Activated CD4-positive, alpha-beta T cell treated with anti-CD3 and anti-CD28 coated beads, Interleukin-10, Interleukin-2, amounts not matched to agents 100 ng/mL and 50 ng/mL, durations not matched to agents 16 hours and 8 hours (primary cell): ENCODE data around the gene MYD88.

Experiments used
- DNase-seq: peaks from one replicate; pipeline ENCODE4 v3.0.0-alpha.2; 2020

MYD88 gene

DNA sequence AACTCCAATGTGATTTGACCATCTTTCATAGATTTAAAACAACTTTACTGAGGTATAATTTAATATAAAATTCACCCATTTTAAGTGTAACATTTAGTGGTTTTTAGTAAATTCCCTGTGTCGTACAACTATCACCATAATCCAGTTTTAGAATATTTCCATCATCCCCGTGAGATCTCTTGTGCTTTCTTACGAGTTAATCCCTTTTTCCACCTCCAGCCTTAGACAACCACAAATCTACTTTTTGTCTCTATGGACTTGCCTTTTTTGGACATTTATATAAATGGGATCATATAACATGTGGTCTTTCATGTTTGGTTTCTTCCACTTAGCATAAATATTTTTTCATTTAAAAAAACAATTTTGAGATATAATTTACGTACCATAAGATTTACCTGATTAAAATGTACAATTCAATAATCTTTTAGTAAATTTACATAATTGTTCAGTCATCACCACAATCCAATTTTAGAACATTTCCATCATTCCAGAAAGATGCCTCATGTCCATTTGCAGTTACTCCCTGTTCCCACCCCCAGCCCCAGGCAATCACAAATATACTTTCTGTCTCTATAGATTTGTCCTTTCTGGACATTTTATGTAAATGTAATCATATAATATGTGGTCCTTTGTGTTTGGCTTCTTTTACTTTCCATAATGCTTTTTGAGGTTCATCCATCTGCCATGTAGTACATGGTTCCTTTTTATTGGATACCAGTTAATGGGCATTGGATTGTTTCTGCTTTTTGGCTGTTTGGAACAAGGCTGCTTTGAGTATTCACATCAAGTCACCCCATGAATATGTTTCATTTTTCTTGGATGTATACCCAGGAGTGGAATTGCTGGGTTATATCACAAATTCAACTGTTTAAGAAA lies 29.9 kb downstream of the MYD88 start:
- DNase-seq = no peak

DNA sequence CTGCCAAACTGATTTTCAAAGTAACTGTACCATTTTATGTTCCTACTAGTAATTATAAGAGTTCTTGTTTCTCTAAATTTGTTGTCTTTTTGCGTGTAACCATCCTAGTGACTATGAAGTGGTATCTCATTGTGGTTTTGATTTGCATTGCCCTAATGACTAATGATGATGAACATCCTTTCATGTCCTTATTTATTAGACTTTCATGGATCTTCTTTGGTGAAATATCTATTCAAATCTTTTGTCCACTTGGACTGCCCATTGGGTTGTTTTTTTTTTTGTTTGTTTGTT lies 30.5 kb downstream of the MYD88 start:
- DNase-seq = peak; percentile 65

DNA sequence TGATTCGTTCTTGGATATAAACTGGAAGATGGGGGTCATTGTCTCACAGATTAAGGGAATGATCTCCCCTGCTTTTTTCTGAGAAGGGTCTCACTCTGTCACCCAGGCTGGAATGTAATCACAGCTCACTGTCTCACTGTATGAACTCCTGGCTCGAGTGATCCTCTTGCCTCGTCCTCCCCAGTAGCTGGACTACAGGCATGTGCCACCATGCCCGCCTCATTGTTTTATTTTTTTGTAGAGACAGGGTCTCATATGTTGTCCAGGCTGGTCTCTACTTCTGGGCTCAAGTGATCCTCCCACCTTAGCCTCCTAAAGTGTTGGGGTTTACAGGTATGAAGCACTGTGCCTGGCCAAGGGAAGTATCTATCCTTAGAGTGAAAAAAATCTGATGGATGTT lies 32.3 kb downstream of the MYD88 start:
- no peak for DNase-seq

DNA sequence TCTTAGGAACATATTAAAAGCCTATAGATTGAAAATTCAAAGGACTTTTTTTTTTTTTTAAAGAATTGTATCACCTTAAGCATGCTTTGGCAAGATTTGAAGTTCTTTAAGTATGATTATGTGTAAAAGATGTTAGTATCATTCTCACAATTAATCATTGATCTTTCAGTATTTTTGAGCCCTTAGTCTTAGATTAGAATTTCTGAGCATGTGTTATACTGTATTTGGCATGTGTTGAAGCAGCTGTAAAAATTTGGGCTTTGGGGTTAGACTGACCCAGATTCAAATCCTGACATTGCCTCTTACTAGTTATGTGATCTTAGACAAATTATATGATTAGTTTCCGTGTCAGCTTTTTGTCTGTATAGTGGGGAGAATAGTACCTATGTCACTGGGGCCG lies 33.2 kb downstream of the MYD88 start:
- DNase-seq = peak; percentile 30

DNA sequence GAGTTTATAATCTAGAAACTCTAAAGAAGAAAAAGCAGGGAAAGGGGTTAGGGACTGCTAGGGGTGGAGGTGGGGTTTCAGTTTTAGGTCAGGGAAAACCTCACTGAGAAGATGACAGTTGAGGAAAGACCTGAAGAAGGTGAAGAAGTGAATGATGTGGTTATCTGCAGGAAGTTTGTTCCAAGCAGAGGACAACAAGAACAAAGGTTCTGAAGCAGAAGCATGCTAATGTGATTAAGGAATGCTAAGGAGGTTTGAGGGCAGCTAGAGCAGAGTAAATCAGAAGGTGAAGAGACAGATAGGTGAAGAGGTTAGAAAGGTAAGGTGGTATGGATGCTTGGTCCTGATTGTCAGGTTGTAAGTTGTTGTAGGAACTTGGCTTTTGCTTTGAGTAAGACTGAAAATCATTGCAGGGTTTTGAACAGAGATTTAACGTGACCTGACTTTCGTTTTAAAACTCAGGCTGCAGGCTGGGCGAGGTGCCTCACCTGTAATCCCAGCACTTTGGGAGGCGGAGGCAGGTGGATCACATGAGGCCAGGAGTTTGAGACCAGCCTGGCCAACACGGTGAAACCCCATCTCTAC lies 35.5 kb downstream of the MYD88 start:
- peak; percentile 56 for DNase-seq

DNA sequence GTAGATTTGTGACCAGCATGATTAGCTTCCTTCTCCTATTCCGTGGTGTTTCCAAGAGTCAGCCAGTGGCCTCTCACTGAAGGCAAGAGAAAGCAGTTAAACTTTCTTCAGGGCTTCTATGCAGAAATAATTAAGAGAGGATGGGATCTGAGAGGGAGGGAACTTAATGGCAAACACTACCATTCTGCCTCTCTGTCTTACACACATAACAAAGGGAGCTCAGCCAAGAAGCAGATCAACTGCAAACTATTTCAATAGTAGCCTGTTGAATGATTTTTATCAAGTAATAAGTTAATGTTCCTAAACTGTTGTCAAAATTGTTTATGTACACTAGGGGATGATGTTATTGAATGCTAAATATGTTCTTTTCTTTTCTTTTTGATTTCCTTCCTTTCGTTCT lies 38.7 kb downstream of the MYD88 start:
- no peak for DNase-seq

DNA sequence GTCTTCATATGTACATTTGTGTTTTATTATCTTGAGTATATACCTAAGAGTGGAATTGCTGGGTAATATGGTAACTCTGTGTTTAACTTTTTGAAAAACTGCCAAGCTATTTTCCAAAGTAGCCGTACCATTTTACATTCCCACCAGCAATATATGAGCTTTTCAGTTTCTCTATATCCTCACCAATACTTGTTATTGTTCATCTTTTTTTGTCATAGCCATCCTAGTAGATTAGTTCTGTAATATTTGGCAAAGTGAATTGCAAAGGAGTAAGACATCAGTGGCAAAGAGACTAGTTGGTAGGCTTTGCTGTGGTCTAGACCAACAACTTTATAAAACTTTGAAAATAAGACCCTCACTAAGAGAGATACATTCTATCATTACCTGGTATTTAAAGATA lies 48.3 kb downstream of the MYD88 start:
- no peak for DNase-seq

DNA sequence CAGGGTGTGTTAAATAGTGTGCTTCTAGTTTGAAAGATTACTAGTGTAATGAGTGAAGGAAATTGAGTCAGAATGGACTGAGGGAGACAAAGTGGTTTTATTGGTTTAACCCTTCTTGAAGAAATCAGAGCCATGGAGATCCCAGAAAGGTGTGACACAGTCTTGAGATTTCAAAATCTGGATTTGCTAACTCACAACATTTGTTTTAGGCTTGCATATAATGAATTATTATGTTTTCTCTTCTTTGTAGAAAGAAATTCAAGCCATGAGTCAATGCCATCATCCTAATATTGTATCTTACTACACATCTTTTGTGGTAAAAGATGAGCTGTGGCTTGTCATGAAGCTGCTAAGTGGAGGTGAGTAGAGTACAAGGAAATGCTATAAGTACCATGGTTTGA lies 52.0 kb downstream of the MYD88 start:
- peak; percentile 60 for DNase-seq
